Measurements from ENCODE around the gene SLAIN2. TPM values are rescaled to one million over a fixed set of nuclear protein-coding genes. Genes with fewer than 3 reads are reported as not detected.

Gene SLAIN2
- total RNA-seq, 1 donor from 2014 or later: 47.6 TPM

DNA sequence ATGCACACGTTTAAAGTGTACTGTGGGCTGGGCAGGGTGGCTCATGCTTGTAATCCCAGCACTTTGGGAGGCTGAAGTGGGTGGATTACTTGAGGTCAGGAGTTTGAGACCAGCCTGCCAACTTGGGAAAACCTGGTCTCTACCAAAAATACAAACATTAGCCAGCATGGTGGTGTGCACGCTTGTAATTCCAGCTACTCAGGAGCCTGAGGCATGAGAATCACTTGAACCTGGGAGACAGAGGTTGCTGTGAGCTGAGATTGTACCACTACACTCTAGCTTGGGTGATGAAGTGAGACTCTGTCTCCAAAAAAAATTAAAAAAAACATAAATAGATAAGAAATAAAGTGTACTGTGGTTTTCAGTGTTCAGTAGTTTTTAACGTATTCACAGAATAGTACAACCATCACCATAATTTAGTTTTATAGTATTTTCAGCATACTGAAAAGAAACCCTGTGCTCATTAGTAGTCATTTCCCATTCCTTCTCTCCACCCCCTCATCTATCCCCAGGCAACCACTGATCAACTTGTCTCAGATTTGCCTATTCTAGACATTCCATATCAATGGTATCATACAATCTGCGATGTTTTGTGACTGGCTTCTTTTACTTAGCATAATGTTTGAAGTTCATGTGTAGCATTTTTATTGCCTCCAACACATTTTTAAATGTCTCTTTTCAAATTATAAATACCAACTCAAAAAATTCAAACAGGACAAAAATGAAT, 19.1 kb downstream of the SLAIN2 start:
- H3K36me3 Mint-ChIP-seq (ENCODE audit: low read depth): peaks cover 10% of the 10 kb centered on the region
- TF ChIP-seq, protein P1, sequence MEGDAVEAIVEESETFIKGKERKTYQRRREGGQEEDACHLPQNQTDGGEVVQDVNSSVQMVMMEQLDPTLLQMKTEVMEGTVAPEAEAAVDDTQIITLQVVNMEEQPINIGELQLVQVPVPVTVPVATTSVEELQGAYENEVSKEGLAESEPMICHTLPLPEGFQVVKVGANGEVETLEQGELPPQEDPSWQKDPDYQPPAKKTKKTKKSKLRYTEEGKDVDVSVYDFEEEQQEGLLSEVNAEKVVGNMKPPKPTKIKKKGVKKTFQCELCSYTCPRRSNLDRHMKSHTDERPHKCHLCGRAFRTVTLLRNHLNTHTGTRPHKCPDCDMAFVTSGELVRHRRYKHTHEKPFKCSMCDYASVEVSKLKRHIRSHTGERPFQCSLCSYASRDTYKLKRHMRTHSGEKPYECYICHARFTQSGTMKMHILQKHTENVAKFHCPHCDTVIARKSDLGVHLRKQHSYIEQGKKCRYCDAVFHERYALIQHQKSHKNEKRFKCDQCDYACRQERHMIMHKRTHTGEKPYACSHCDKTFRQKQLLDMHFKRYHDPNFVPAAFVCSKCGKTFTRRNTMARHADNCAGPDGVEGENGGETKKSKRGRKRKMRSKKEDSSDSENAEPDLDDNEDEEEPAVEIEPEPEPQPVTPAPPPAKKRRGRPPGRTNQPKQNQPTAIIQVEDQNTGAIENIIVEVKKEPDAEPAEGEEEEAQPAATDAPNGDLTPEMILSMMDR (conservative IDR thresholded peaks at IDR 0.05): no peak
- no peaks in the 10 kb centered on the region for H3K9me3 Mint-ChIP-seq
- H3K4me1 Mint-ChIP-seq: peaks cover 16% of the 10 kb centered on the region
- H3K27ac Mint-ChIP-seq (ENCODE audit: unreplicated experiment): no peak overlapping the region
- H3K27me3 Mint-ChIP-seq (ENCODE audit: low read depth): no peaks in the 10 kb centered on the region
- H3K4me3 Mint-ChIP-seq: no peak overlapping the region
- no peak for DNase-seq (ENCODE audit: low read depth, low spot score)

- TF ChIP-seq, protein P1 (conservative IDR thresholded peaks at IDR 0.05): no peak
- Mint-ChIP-seq H3K27me3 (ENCODE audit: low read depth) (no peaks in the 10 kb centered on the region), H3K4me3 (no peak overlapping the region), H3K4me1 (peaks cover 16% of the 10 kb centered on the region), H3K27ac (ENCODE audit: unreplicated experiment) (no peak overlapping the region), H3K9me3 (no peaks in the 10 kb centered on the region), H3K36me3 (ENCODE audit: low read depth) (peaks cover 14% of the 10 kb centered on the region)
- DNase-seq (ENCODE audit: low read depth, low spot score): no peak
Measured at GRCh38 chr4:48361012-48361400, 19.7 kb downstream of the SLAIN2 start.

- no peak overlapping the region for H3K4me3 Mint-ChIP-seq
- peaks cover 10% of the 10 kb centered on the region for H3K36me3 Mint-ChIP-seq (ENCODE audit: low read depth)
Measured at GRCh38 chr4:48366611-48367010, 25.3 kb downstream of the SLAIN2 start.

DNA sequence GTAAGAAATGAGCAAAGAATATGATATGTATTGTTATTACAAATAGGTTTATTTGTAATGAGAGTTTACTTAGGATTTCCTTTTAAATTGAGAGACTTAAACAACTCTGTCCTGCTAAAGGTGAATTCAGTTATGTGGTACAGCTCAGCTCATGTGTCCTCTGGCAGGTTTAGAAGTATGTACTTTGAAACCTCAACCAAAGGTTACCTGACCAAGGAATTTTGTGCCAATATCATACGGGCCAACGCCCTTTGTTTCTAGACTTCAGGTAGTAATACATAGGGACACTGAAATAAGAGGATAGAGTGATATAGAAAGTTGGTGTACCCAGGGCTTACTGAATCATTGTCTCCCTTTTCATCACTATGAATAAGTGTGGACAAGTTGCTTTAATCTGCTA, 25.7 kb downstream of the SLAIN2 start:
- H3K4me3 Mint-ChIP-seq: no peak overlapping the region
- TF ChIP-seq, protein P1 (conservative IDR thresholded peaks at IDR 0.05): no peak
- H3K9me3 Mint-ChIP-seq: no peaks in the 10 kb centered on the region

More at GRCh38 chr4:48366611-48367010, 25.3 kb downstream of the SLAIN2 start:
- peaks cover 16% of the 10 kb centered on the region for H3K4me1 Mint-ChIP-seq
- H3K27ac Mint-ChIP-seq (ENCODE audit: unreplicated experiment): no peak overlapping the region
- TF ChIP-seq, protein P1 (conservative IDR thresholded peaks at IDR 0.05): no peak
- H3K27me3 Mint-ChIP-seq (ENCODE audit: low read depth): no peaks in the 10 kb centered on the region
- no peak for DNase-seq (ENCODE audit: low read depth, low spot score)
- no peaks in the 10 kb centered on the region for H3K9me3 Mint-ChIP-seq

DNA sequence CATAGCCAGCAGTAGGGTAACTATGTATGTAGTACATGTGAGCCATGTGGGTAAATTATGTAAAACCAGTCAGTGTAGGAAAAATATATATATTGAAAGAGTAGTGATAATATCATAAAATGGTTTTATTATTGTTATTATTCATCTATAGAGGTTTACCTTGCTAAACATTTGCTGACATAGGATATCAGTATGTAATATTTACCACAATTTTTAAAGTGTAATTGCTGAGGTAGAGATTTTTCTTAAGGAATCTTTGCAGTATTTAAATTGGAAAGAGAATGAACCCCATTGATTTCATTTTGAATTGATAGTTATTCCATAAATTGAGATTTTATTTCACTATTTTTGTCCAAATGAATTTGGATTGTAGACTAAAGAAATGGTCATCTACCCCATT, 27.1 kb downstream of the SLAIN2 start:
- no peak overlapping the region for H3K4me3 Mint-ChIP-seq
- H3K27ac Mint-ChIP-seq (ENCODE audit: unreplicated experiment): no peak overlapping the region
- no peak for DNase-seq (ENCODE audit: low read depth, low spot score)
- peaks cover 14% of the 10 kb centered on the region for H3K4me1 Mint-ChIP-seq
- H3K36me3 Mint-ChIP-seq (ENCODE audit: low read depth): peaks cover 10% of the 10 kb centered on the region
- no peaks in the 10 kb centered on the region for H3K9me3 Mint-ChIP-seq
- TF ChIP-seq, protein P1 (conservative IDR thresholded peaks at IDR 0.05): no peak
- H3K27me3 Mint-ChIP-seq (ENCODE audit: low read depth): no peaks in the 10 kb centered on the region

More for the DNA sequence above, 25.7 kb downstream of the SLAIN2 start:
- H3K36me3 Mint-ChIP-seq (ENCODE audit: low read depth): peaks cover 10% of the 10 kb centered on the region
- H3K4me1 Mint-ChIP-seq: peaks cover 14% of the 10 kb centered on the region
- no peaks in the 10 kb centered on the region for H3K27me3 Mint-ChIP-seq (ENCODE audit: low read depth)
- H3K27ac Mint-ChIP-seq (ENCODE audit: unreplicated experiment): no peak overlapping the region
- DNase-seq (ENCODE audit: low read depth, low spot score): no peak

Data from neural crest cell (in vitro differentiated cells).